ENCODE data around the gene ACP7. TPM values are rescaled to one million over a fixed set of nuclear protein-coding genes. Genes with fewer than 3 reads are reported as not detected.
"Not testable (repeated sequence)": the region's sequence is repeated elsewhere in the genome, so short reads cannot be mapped to it uniquely, and the experiment has no call there.

ACP7 gene
- total and polyA plus RNA-seq, 7 donors = 0.07 TPM; not detected in 6

GRCh38 chr19:39087907-39088686 is 3.9 kb downstream of the ACP7 start:
- Histone ChIP-seq H3K36me3 (ENCODE audit: insufficient read depth in 1 of 2, low read depth in 1 of 2) (no peaks in the 10 kb centered on the region), H3K27ac (no peak overlapping the region), H3K27me3 (ENCODE audit: insufficient read depth in 3 of 3, low read length in 2 of 3) (peaks cover 3 to 59% (median 15%) of the 10 kb centered on the region in 3 donors), H3K9me3 (no peaks in the 10 kb centered on the region), H3K4me1 (no peaks in the 10 kb centered on the region), H3K4me3 (no peak overlapping the region)
- WGBS, 3 donors = 69 to 76% (median 74%) methylated on average over 8 of the region's 8 CpGs
- intact Hi-C loops (cut with DNase I) = no loop called here
- TF ChIP-seq CTCF (IDR thresholded peaks at IDR 0.05) = no peak
- no peak for ATAC-seq
- no peak for DNase-seq

DNA sequence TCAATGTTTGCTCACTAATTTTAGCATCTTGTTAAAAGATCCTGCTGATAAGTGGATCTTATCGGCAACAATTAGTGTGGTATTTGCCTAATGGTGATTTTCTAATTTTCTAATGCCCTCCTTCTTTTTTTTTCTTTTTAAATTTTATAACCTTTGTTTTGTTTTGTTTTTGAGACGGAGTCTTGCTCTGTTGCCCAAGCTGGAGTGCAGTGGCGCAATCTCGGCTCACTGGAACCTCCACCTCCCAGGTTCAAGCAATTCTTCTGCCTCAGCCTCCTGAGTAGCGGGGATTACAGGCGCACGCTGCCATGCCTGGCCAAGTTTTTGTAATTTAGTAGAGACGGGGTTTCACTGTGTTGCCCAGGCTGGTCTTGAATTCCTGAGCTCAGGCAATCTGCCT is 5.8 kb downstream of the ACP7 start:
- ATAC-seq; H3K27ac ChIP-seq; H3K9me3 ChIP-seq; H3K4me1 ChIP-seq; H3K36me3 ChIP-seq (ENCODE audit: insufficient read depth in 1 of 2, low read depth in 1 of 2); H3K4me3 ChIP-seq; DNase-seq; intact Hi-C loops (cut with DNase I): not testable (repeated sequence)
- WGBS, 3 donors = 74 to 78% (median 77%) methylated on average over 8 of the region's 8 CpGs
- H3K27me3 ChIP-seq (ENCODE audit: insufficient read depth in 3 of 3, low read length in 2 of 3) = peaks cover 2 to 49% (median 7%) of the 10 kb centered on the region in 3 donors

DNA sequence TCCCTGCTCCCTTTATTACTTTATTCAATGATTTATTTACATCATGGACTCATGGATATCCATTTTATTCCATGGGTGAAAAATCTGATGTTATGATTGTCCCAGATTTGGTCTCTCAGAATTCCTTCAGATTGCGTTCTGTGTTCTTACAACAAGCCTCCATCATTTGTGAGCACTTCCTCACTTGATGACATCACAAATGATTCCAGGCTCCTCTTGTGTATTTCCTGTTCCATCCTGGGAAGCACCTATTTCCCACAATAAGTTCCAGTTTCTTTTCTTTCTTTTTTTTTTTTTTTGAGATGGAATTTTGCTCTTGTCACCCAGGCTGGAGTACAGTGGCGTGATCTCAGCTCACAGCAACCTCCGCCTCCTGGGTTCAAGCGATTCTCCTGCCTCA is 6.7 kb downstream of the ACP7 start:
- peaks cover 0 to 46% (median 7%) of the 10 kb centered on the region in 3 donors for H3K27me3 ChIP-seq (ENCODE audit: insufficient read depth in 3 of 3, low read length in 2 of 3)
- no peak for ATAC-seq
- no peak overlapping the region for H3K4me3 ChIP-seq

GRCh38 chr19:39095799-39096540 is 11.8 kb downstream of the ACP7 start:
- H3K4me3 ChIP-seq; H3K27ac ChIP-seq; H3K4me1 ChIP-seq; ATAC-seq; H3K36me3 ChIP-seq (ENCODE audit: insufficient read depth in 1 of 2, low read depth in 1 of 2); DNase-seq; intact Hi-C loops (cut with DNase I); H3K9me3 ChIP-seq: not testable (repeated sequence)
- H3K27me3 ChIP-seq (ENCODE audit: insufficient read depth in 3 of 3, low read length in 2 of 3) = peaks cover 4 to 58% (median 4%) of the 10 kb centered on the region in 3 donors
- 65 to 72% (median 68%) methylated on average over 5 of the region's 5 CpGs for WGBS, 3 donors

More for the DNA sequence above, 6.7 kb downstream of the ACP7 start:
- no peaks in the 10 kb centered on the region for H3K9me3 ChIP-seq
- no peaks in the 10 kb centered on the region for H3K4me1 ChIP-seq
- 86 to 89% (median 89%) methylated on average over 4 of the region's 4 CpGs for WGBS, 3 donors
- no peak for TF ChIP-seq CTCF (IDR thresholded peaks at IDR 0.05)
- no peak for DNase-seq
- no peaks in the 10 kb centered on the region for H3K36me3 ChIP-seq (ENCODE audit: insufficient read depth in 1 of 2, low read depth in 1 of 2)
- intact Hi-C loops (cut with DNase I) = no loop called here
- no peak overlapping the region for H3K27ac ChIP-seq

DNA sequence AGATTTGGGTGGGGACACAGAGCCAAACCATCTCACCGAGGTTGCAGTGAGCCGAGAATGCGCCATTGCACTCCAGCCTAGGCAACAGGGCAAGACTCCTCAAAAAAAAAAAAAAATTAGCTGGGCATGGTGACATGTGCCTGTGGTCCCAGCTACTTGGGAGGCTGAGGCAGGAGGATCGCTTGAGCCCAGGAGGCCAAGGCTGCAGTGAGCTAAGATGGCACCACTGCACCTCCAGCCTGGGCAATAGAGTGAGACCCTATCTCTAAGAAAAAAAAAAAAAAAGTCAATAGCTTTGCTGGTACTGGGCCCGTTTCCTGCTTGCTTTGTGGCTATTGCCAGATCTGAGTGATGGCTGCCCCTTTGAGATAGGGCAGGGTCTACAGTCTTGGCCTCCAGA is 13.1 kb downstream of the ACP7 start:
- no peak for ATAC-seq
- Histone ChIP-seq H3K9me3 (no peaks in the 10 kb centered on the region), H3K4me3 (no peak overlapping the region), H3K27ac (no peak overlapping the region), H3K27me3 (ENCODE audit: insufficient read depth in 3 of 3, low read length in 2 of 3) (peaks cover 4 to 53% (median 4%) of the 10 kb centered on the region in 3 donors), H3K36me3 (ENCODE audit: insufficient read depth in 1 of 2, low read depth in 1 of 2) (no peaks in the 10 kb centered on the region), H3K4me1 (no peaks in the 10 kb centered on the region)
- no peak for TF ChIP-seq CTCF (IDR thresholded peaks at IDR 0.05)
- 57 to 87% (median 74%) methylated on average over 5 of the region's 5 CpGs for WGBS, 3 donors
- intact Hi-C loops (cut with DNase I) = no loop called here
- DNase-seq = no peak

All from psoas muscle (tissue), 8 donors.